GM21786 (cell line): ENCODE data around the gene ADRB1.
A peak's percentile ranks its signal among the peaks of the same experiment; 100 is the strongest.

Source experiments
- ATAC-seq: cut with Tn5 transposase; IDR thresholded peaks from one replicate; pipeline ENCODE4 v1.9.1; 2021; ENCODE audit not compliant: unreplicated experiment

ADRB1 gene

GRCh38 chr10:114084215-114084614 is 40.5 kb downstream of the ADRB1 start:
- no peak for ATAC-seq

DNA sequence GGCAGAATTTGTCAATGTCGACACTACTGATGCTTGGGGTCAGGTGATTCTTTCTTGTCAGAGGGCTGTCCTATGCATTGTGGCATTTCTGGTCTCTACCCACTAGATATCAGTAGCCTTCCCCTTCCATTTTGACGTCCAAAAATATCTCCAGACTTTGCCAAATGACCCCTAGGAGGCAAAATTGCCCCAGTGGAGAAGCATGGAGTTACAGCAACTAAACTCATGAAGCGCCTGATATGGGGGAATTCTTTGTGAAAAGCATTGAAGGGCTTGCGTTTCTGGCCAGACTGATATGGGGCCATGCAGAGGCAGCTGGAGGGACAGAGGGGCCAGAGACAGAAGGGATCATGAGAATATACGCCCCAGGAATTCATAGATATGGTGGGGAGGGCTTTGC is 43.6 kb downstream of the ADRB1 start:
- no peak for ATAC-seq

GRCh38 chr10:114087655-114088054 is 44.0 kb downstream of the ADRB1 start:
- no peak for ATAC-seq

GRCh38 chr10:114094795-114095194 is 51.1 kb downstream of the ADRB1 start:
- ATAC-seq = peak; percentile 45

DNA sequence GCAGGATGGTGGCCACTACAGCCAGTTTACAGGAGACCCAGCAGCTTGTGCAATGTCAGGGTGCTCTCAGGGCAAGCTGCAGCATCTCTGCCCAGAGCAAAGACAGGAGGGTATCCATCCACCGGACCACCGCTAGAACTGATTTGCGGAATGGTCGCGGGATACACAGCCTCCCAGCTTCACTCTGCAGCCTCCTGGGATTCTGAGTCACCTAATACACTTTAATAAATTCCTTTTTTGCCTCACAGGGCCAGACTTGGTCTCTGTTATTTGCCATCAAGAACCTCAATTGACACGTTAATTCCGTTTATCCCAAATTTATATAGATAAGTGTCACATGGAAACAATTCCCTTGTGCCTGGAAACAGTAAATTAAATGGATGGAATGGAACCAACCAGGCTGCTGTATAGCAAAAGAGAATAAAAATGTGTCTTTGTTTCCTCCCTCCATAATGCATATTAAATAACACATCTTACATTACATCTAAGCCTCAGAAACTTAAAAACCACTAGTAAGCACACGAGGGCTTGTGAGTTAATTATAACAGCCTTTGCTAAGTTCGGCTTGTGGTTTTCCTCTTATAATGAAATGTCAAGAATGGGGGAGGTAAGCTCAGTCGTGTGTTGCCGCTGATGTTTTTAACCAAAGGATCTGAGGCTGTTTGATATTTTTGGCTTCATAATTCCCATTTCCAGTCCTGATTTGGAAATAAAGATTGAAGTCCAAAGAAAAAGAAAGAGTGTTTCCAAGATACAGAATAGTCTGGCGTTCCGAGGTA is 52.1 kb downstream of the ADRB1 start:
- ATAC-seq = peak; percentile 53
